CD4-positive, CD25-positive, alpha-beta regulatory T cell (primary cell): Measurements from ENCODE around the gene NRTN. TPM values are rescaled to one million over a fixed set of nuclear protein-coding genes. Genes with fewer than 3 reads are reported as not detected.

Experiments
- ATAC-seq, 2 donors: fragments of 150-1000 bp; cut with Tn5 transposase; one replicate each; pipeline ENCODE4 v1.10.0; 2021; ENCODE audit warnings: low read depth in 2 of 2, moderate number of reproducible peaks in 2 of 2, moderate library complexity in 1 of 2
- DNase-seq, 3 donors: peaks; one replicate each; pipeline versions ENCODE4 v3.0.0 to v3.0.0-alpha.2; 2012 to 2022; ENCODE audit warnings: mixed read lengths in 1 of 3
- H3K27ac ChIP-seq: one replicate; pipeline ENCODE4 v1.7.0; 2013; ENCODE audit warnings: mild to moderate bottlenecking, low read length; ENCODE audit not compliant: insufficient read depth, poor library complexity, severe bottlenecking
- H3K27me3 ChIP-seq: one replicate; pipeline ENCODE4 v1.7.0; 2013; ENCODE audit warnings: low read length; ENCODE audit not compliant: control insufficient read depth, insufficient read depth
- H3K36me3 ChIP-seq: one replicate; pipeline ENCODE4 v1.7.0; 2013; ENCODE audit warnings: mild to moderate bottlenecking, low read length, moderate library complexity; ENCODE audit not compliant: control insufficient read depth, insufficient read depth
- H3K4me1 ChIP-seq: 2 replicates; pipeline ENCODE4 v1.7.0; 2013; ENCODE audit warnings: mild to moderate bottlenecking, low read length; ENCODE audit not compliant: insufficient read depth, control insufficient read depth, poor library complexity, severe bottlenecking
- H3K4me3 ChIP-seq: one replicate; pipeline ENCODE4 v1.7.0; 2013; ENCODE audit warnings: low read depth, mild to moderate bottlenecking, low read length, moderate library complexity
- H3K9me3 ChIP-seq, 2 experiments: 1 replicate in 1 of 2; 2 replicates in 1 of 2; pipeline ENCODE4 v1.7.0; 2013; ENCODE audit warnings: low read length in 2 of 2, mild to moderate bottlenecking in 1 of 2, moderate library complexity in 1 of 2; ENCODE audit not compliant: control insufficient read depth in 2 of 2
- H3K27ac Mint-ChIP-seq, 3 donors: one replicate each; pipeline ENCODE4 v1.8.0; 2020 to 2022; ENCODE audit warnings: mild to moderate bottlenecking in 3 of 3, mixed read lengths in 3 of 3, moderate library complexity in 2 of 3
- H3K27me3 Mint-ChIP-seq: one replicate; pipeline ENCODE4 v1.8.0; 2022; ENCODE audit warnings: mild to moderate bottlenecking, mixed read lengths
- H3K36me3 Mint-ChIP-seq: one replicate; pipeline ENCODE4 v1.8.0; 2020; ENCODE audit warnings: mixed read lengths
- H3K4me1 Mint-ChIP-seq, 4 donors: one replicate each; pipeline ENCODE4 v1.8.0; 2020 to 2022; ENCODE audit warnings: mixed read lengths in 4 of 4, mild to moderate bottlenecking in 1 of 4
- H3K4me3 Mint-ChIP-seq, 4 donors: one replicate each; pipeline ENCODE4 v1.8.0; 2020 to 2022; ENCODE audit warnings: mild to moderate bottlenecking in 4 of 4, mixed read lengths in 4 of 4, moderate library complexity in 3 of 4
- H3K9me3 Mint-ChIP-seq, 7 donors: one replicate each; pipeline ENCODE4 v1.8.0; 2020 to 2022; ENCODE audit warnings: mixed read lengths in 7 of 7, mild to moderate bottlenecking in 3 of 7, moderate library complexity in 2 of 7
- polyA plus RNA-seq, 4 donors: library from polyadenylated mRNA; unstranded; fragments of 300-500 nt; fragmentation: Illumina TruSeq; gene quantifications; one replicate each; pipeline ENCODE4 v1.2.3, GENCODE V29; 2021
- total RNA-seq: library from RNA; stranded (reverse); gene quantifications from one replicate; pipeline ENCODE4 v1.2.3, GENCODE V29; 2022

The NRTN gene
- total and polyA plus RNA-seq, 5 donors from 2014 or later, result 0.21 to 0.68 TPM; not detected in 3

GRCh38 chr19:5801796-5802619, 2.9 kb upstream of the NRTN start:
- H3K4me1 Mint-ChIP-seq, result peaks cover 0 to 32% (median 4%) of the 10 kb centered on the region in 4 donors
- peaks cover 42% of the 10 kb centered on the region for H3K27me3 Mint-ChIP-seq
- Histone ChIP-seq H3K4me3 (no peak overlapping the region), H3K9me3 (no peaks in the 10 kb centered on the region), H3K27ac (no peak overlapping the region), H3K27me3 (peaks cover 5% of the 10 kb centered on the region), H3K4me1 (peaks cover 20% of the 10 kb centered on the region), H3K36me3 (no peaks in the 10 kb centered on the region)
- ATAC-seq (no peak), DNase-seq (no peak)
- H3K36me3 Mint-ChIP-seq, result no peaks in the 10 kb centered on the region
- no peak overlapping the region for H3K27ac Mint-ChIP-seq
- peaks cover 0 to 4% (median 0%) of the 10 kb centered on the region in 7 donors for H3K9me3 Mint-ChIP-seq
- H3K4me3 Mint-ChIP-seq, result peak overlapping the region in 3 of 4 donors; percentile 41 to 79 (median 52)

GRCh38 chr19:5803441-5803751, 1.5 kb upstream of the NRTN start:
- peaks cover 45% of the 10 kb centered on the region for H3K27me3 Mint-ChIP-seq
- Histone ChIP-seq H3K4me3 (peak overlapping the region; percentile 48), H3K27ac (no peak overlapping the region), H3K36me3 (no peaks in the 10 kb centered on the region), H3K9me3 (no peaks in the 10 kb centered on the region), H3K4me1 (peaks cover 20% of the 10 kb centered on the region), H3K27me3 (peaks cover 5% of the 10 kb centered on the region)
- no peak for ATAC-seq
- H3K36me3 Mint-ChIP-seq, result no peaks in the 10 kb centered on the region
- peak overlapping the region; percentile 70 to 90 (median 80) for H3K4me3 Mint-ChIP-seq
- peaks cover 0 to 4% (median 0%) of the 10 kb centered on the region in 7 donors for H3K9me3 Mint-ChIP-seq
- peaks cover 0 to 32% (median 4%) of the 10 kb centered on the region in 4 donors for H3K4me1 Mint-ChIP-seq
- no peak overlapping the region for H3K27ac Mint-ChIP-seq
- no peak for DNase-seq

- Mint-ChIP-seq H3K4me3 (peak overlapping the region; percentile 75 to 90 (median 80)), H3K27ac (peak overlapping the region in 1 of 3 donors; percentile 44), H3K27me3 (peaks cover 41% of the 10 kb centered on the region), H3K9me3 (peaks cover 0 to 4% (median 0%) of the 10 kb centered on the region in 7 donors), H3K4me1 (peaks cover 0 to 32% (median 4%) of the 10 kb centered on the region in 4 donors), H3K36me3 (no peaks in the 10 kb centered on the region)
- peak; percentile 90 to 92 for ATAC-seq
- Histone ChIP-seq H3K9me3 (no peaks in the 10 kb centered on the region), H3K27ac (no peak overlapping the region), H3K4me3 (peak overlapping the region; percentile 48), H3K36me3 (no peaks in the 10 kb centered on the region), H3K27me3 (peaks cover 5% of the 10 kb centered on the region), H3K4me1 (peaks cover 20% of the 10 kb centered on the region)
- peak; percentile 81 to 91 (median 87) for DNase-seq
Measured at GRCh38 chr19:5803752-5804515, 933 bp upstream of the NRTN start.

DNA sequence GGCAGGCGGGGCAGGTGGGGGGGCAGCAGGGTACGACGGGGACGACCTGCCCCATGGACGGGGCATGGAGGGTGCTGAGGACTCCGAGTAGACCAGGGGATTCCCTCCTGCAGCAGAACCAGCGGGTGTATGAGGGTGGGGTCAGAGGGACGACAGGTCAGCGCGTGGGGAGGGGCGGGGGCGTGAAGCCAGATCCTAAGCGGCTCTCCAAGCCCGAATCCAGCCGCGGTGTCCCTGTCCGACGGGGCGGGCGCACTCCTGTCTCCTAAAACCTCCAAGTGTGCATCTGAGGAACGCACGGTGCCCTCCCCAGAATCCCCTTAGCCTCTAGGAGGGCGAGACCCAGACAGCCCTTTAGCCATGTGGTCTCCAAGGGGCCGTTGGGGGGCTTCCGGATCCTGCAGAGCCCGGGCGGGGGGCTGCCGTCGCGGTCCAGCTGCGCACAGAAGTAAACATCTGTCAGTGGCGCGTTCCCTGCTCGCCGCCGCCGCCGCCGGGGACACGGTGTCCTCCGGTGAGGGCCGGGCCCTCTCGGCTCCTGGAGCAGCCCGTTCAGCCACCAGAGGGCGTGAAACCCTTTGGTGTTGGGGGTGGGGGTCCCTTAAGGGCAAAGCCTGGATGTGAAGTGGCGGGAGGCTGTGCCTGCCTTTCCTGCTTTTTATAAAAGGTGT, 730 bp downstream of the NRTN start:
- peaks cover 41% of the 10 kb centered on the region for H3K27me3 Mint-ChIP-seq
- H3K27me3 ChIP-seq, result peaks cover 1% of the 10 kb centered on the region
- H3K4me1 ChIP-seq, result peaks cover 20% of the 10 kb centered on the region
- H3K36me3 Mint-ChIP-seq, result no peaks in the 10 kb centered on the region
- peak overlapping the region in 2 of 4 donors; percentile 36 to 63 for H3K4me3 Mint-ChIP-seq
- no peak overlapping the region for H3K27ac ChIP-seq
- H3K4me3 ChIP-seq, result no peak overlapping the region
- H3K9me3 Mint-ChIP-seq, result peaks cover 0 to 4% (median 0%) of the 10 kb centered on the region in 7 donors
- peaks cover 0 to 32% (median 4%) of the 10 kb centered on the region in 4 donors for H3K4me1 Mint-ChIP-seq
- H3K36me3 ChIP-seq, result no peaks in the 10 kb centered on the region
- peak in 1 of 2 donors; percentile 23 for ATAC-seq
- H3K9me3 ChIP-seq, result no peaks in the 10 kb centered on the region
- H3K27ac Mint-ChIP-seq, result no peak overlapping the region
- peak; percentile 39 to 53 (median 48) for DNase-seq

GRCh38 chr19:5806133-5806489, 1.2 kb downstream of the NRTN start:
- DNase-seq (no peak), ATAC-seq (no peak)
- Histone ChIP-seq H3K27me3 (peaks cover 1% of the 10 kb centered on the region), H3K36me3 (no peaks in the 10 kb centered on the region), H3K4me1 (peaks cover 20% of the 10 kb centered on the region), H3K4me3 (no peak overlapping the region), H3K27ac (no peak overlapping the region), H3K9me3 (no peaks in the 10 kb centered on the region)
- no peaks in the 10 kb centered on the region for H3K36me3 Mint-ChIP-seq
- H3K9me3 Mint-ChIP-seq, result peaks cover 0 to 4% (median 0%) of the 10 kb centered on the region in 7 donors
- H3K27ac Mint-ChIP-seq, result no peak overlapping the region
- H3K27me3 Mint-ChIP-seq, result peaks cover 40% of the 10 kb centered on the region
- H3K4me1 Mint-ChIP-seq, result peaks cover 0 to 32% (median 4%) of the 10 kb centered on the region in 4 donors
- H3K4me3 Mint-ChIP-seq, result peak overlapping the region in 1 of 4 donors; percentile 46

DNA sequence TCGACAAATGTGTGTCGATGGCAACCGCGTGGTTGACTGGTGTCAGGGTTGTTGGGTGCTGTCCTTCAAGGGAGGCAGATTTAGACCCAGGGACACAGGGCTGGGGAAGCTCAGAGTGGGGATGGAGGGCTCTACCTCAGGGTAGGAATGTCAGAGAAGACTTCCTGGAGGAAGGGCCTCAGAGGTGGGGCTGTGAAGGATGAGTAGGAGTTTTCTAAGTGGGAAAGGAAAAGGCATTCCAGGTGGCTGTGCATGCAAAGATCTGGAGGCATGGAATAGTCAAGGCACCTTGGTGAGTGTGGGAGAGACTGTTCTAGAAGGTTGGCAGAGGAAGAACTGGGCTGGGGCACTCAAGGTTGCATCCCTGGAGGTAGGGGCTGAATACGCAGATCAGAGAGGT, 2.0 kb downstream of the NRTN start:
- Mint-ChIP-seq H3K27ac (peak overlapping the region in 1 of 3 donors; percentile 47), H3K27me3 (peaks cover 36% of the 10 kb centered on the region), H3K4me1 (peaks cover 0 to 29% (median 4%) of the 10 kb centered on the region in 4 donors), H3K4me3 (peak overlapping the region in 2 of 4 donors; percentile 42 to 54), H3K36me3 (no peaks in the 10 kb centered on the region), H3K9me3 (peaks cover 0 to 4% (median 0%) of the 10 kb centered on the region in 7 donors)
- no peaks in the 10 kb centered on the region for H3K36me3 ChIP-seq
- H3K4me1 ChIP-seq, result peaks cover 20% of the 10 kb centered on the region
- DNase-seq, result no peak
- no peak for ATAC-seq
- no peaks in the 10 kb centered on the region for H3K9me3 ChIP-seq
- no peak overlapping the region for H3K4me3 ChIP-seq
- H3K27me3 ChIP-seq, result peaks cover 1% of the 10 kb centered on the region
- H3K27ac ChIP-seq, result no peak overlapping the region

DNA sequence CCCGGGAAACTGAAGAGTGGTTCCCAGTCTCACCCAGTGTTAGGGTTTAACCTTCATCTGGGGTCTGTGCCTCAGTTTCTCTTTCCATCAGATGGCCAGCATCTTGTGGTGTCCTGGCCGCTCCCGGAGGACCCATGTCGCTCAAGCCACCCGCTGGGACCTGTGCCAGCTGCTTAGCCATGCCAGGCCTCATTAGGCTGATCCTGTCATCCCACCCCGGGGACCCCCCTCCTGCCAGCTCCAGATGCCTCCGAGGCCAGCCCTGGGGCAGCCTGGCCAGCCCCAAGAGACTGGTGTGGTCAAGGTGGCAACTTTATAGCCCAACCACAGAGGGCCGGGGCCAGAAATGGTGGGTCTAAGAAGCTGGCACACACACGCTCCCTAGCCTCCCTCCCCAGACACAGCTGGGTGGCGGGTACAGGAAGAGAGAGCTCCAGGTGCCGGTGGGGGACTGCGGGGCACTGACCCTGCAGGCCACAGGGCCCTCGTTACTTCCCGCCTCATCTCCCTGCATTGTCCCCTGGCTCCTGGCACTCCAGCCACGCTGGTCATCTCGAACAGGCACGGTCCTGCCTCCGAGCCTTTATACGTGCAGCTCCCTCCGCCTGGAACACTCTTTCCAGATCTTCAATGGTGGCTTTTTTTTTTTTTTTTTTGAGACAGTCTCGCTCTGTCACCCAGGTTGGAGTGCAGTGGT, 3.4 kb downstream of the NRTN start:
- Mint-ChIP-seq H3K27ac (no peak overlapping the region), H3K4me3 (no peak overlapping the region), H3K9me3 (peaks cover 0 to 4% (median 0%) of the 10 kb centered on the region in 7 donors), H3K4me1 (peaks cover 0 to 21% (median 2%) of the 10 kb centered on the region in 4 donors), H3K36me3 (no peaks in the 10 kb centered on the region), H3K27me3 (peaks cover 29% of the 10 kb centered on the region)
- Histone ChIP-seq H3K27me3 (peaks cover under 1% of the 10 kb centered on the region), H3K4me1 (peaks cover 20% of the 10 kb centered on the region), H3K27ac (no peak overlapping the region), H3K4me3 (no peak overlapping the region), H3K9me3 (no peaks in the 10 kb centered on the region), H3K36me3 (no peaks in the 10 kb centered on the region)
- no peak for DNase-seq
- ATAC-seq, result no peak
